HG03060 (cell line): ENCODE measurements around the gene CHST6.
"Not testable (repeated sequence)": the region's sequence is repeated elsewhere in the genome, so short reads cannot be mapped to it uniquely, and the experiment has no call there.

ENCODE experiments used
- ATAC-seq: cut with Tn5 transposase; IDR thresholded peaks from one replicate; pipeline ENCODE4 v1.9.1; 2021; ENCODE audit warnings: low read depth, moderate number of reproducible peaks; ENCODE audit not compliant: unreplicated experiment

Gene CHST6

DNA sequence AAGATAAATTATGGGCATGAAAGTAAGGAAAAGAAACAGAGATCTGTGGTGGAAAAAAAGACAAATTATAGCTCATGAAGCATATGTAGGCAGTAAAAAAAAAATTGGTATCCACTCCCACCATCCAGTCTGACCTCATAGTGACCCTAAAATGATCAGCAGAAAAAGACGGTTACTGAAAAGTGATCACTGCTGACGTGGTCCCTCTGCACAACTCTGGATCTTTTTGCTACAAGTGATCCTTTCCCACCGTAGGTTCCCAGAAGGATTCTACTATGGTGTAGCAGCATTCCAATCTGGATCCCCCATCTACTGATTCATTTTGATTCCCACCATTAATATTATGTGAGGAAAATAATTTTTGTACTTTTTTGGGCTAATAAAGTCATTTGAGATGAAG, 10.9 kb upstream of the CHST6 start:
- ATAC-seq: no peak

DNA sequence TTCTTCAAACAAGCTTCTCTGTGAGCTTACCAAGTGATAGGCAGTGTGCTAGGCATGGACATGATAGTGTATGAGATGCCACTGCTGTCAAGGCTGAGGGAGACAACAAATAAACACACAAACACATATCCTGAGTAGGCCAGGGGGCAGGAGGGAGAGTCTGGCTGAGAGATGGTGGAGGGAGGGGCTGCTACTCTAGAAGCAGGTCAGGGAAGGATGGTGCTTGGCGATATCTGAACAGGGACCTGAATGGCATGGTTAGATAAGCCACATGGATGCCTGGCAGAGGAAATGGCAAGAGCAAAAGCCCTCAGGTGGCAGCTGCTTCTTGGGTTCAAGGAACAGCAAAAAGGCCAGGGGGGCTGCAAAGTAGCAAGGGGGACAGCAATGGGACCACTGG, 8.6 kb upstream of the CHST6 start:
- ATAC-seq: no peak

DNA sequence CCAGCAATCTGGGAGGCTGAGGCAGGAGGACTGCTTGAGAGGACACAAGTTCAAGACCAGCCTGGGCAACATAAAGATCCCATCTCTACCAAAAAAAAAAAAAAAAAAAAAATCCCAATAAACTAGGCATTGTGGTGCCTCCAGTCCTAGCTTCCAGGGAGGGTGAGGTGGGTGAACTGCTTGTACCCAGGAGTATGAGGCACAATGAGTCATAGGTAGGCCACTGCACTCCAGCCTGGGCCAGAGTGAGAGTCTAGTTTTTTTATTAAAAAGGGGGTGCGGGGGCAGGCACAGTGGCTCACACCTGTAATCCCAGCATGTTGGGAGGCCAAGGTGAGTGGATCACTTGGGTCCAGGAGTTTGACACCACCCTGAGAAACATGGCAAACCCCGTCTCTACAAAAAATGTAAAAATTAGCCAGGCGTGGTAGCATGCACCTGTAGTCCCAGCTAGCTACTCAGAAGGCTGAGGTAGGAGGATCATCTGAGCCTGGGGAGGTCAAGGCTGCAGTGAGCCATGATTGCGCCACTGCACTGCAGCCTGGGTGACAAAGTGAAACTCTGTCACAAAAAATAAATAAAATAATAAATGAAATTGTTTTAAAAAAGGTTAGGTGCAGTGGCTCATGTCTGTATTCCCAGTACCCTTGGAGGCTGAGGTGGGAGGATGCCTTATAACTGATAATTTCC, 7.8 kb upstream of the CHST6 start:
- ATAC-seq: no peak

DNA sequence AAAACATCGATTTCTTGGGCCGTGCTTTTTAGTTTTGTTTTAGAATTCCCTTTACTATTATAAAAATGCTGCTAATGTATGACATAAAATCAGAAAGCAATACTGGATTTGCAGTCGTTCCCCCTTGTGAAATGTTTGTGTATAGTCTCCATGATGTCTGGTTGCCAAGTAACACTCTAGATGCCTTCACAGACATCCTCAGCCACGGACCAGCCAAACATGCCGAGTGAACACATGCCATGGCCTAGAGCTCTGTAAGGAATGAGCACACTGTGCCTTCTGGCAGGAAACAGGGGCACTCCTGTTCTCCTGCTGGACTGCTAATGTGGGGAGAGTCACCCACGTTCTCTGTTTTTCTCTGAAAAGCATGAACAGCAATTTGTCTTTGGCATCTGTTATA, 6.6 kb upstream of the CHST6 start:
- not testable (repeated sequence) for ATAC-seq

DNA sequence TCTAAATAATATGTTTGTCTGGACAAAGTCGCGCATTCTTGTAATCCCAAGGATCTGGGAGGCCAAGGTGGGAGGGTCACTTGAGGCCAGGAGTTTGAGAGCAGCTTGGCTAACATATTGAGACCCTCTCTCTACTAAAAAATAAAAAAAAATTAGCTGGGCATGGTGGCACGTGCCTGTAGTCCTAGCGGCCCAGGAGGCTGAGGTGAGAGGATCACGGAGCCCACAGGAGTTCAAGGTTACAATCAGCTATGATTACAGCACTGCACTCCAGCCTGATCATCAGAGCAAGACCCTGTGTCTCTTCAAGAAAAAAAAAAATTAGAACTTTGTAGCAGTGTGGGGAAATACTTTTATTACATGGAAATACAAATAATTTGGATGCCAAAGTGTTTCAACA, 6.1 kb upstream of the CHST6 start:
- ATAC-seq: no peak

DNA sequence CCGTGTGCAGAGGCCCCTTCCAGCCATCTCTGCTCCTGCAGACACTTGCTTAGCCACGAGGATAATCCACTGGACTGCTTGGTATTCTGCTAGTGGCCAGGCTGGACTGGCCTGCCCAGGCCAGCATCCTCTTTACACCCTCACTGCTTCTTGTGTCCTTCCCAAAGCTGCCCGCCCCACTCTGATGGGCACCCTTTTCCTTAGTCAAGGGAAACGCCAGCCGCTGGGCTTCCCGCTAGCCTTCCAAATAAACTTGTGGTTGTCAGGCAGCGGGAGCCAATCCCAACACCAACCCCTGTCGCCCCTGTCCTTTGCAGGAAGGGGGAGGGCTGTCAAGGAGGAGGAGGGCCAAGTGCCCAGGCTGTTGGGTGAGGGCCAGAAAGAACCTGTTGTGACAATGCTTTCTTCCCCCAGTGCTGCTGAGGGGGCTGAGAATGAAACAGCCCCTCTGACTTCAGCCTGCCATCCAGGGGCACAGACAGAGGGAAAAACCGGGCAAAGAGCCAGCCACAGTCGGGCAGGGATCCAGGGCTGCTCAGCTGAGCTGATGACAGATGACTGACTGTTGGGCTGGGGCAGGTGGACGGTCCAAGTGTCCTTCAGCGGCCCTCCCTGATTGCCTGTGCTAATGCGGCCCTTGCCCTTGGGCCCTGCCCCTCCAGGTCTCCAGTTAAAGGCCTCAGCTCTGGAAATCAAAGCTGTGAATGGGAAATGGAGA, 3.5 kb upstream of the CHST6 start:
- not testable (repeated sequence) for ATAC-seq

DNA sequence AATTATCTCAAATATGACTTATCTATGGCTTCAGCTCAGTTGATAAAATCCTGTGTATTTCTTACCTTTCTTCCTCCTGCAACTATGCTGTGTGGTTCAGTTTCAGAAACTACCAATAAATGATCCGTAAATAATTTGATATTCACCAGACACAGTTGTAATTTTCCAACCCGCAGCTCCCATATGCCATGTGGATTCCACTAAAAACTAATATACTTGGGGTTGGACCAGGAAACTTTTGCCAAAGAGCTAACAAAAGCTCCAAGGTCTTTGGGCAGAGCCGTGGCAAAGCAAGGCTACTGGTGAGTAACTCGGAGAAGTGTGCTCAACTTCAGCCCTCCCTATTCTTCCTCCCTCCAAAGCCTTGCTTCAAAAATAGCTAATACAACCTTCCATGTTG, 2.3 kb upstream of the CHST6 start:
- ATAC-seq: no peak

DNA sequence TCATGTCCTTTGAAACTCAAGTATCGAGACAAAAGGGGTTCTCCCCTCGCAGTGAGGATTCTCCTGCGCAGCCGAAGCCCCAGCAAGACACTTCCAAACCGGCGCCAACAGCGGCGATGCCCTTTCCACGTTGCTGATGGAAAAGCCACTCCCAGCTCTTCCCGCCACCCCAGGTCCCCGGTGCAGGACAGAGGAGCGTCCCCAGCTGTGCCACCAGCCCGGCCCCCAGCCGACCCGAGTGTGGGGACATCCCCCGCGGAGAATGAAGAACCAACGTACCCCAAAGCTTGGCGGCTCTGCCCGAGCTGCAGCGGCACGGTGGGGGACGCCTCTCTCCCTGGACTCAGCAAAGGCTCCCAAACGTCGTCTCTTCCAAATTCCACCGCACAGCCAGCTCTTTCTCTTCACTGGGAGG, 573 bp downstream of the CHST6 start:
- ATAC-seq: no peak

DNA sequence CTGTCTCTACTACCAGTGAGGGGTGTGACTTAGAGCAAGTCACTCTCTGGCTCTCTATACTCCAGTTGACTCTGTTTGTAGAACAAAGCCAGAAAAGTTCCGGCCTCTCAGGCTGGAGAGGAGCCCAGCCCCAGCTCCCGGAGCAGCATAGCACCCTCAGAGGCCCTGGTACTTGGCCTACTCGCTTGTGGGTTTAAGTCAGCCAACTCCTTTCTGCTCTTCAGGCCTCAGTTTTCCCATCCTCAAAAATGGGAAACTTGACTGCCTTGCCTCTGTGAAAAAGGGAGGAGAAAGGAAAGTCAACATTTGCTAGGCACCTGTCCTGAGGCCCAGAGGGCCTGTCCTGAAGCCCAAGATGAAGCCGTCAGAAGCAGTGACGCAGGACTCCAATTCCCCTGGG, 1.1 kb downstream of the CHST6 start:
- ATAC-seq: no peak

DNA sequence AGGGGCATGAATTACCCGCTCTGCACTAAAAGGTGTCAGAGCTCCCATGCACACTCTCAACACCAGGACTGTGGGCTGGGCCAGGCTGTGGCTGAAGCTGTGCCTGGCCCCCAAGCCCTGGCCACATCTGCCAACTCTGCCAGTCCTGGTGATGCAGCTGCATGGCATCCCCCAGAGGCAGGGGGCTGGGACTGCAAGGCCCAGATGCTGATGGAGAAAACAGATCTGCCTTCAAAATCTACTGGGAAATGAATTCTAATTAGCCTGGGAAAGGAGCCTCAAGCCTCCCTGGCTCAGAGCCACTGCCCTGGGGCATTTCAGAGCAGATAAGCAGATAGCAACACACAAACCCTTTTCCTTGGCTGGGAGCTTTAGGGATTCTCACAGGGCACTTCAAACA, 3.4 kb downstream of the CHST6 start:
- ATAC-seq: no peak

DNA sequence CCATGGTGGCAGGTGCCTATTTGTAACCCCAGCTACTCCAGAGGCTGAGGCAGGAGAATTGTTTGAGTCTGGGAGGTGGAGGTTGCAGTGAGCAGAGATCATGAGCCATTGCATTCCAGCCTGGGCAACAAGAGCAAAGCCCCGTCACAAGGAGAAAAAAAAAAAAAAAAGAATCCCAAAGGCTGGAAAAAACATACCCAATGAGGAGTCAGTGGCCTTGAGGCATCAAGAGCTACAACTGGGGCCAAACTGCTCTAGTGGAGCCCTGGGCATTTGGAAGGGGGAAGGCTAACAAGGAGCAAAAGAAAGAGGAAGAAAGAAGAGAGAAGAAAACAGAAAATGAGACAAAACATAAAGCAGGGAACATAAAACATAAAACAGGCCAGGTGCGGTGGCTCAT, 6.9 kb downstream of the CHST6 start:
- no peak for ATAC-seq

DNA sequence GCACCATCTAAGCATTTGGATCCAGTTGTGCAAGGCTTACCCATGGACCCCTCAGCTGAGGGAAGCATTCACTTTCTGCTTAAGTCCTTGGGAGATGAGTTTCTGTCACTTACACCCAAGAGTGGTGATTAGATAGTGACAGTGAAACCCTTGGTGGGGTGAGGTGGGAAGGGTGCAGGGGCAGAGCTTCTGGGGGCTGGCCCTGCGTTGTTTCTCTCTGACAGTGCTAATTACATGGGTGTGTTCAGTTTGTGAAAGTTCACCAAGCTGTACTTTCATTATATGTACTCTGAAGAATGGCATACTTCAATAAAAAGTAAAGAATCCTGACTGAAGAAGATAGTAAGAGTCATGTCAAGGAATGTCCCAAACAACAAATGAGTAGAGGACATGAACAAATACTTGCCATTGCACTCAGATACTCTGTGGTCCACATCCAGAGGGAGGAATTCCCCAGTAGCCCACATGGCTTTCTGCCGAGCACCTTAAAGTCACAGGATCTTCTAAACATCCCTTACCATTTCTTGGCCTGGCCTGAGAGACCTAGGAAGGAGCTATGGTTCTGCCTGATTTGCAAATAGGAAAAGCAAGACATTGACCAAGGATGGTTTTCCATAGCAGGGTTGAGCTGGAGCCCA, 8.4 kb downstream of the CHST6 start:
- ATAC-seq: no peak

DNA sequence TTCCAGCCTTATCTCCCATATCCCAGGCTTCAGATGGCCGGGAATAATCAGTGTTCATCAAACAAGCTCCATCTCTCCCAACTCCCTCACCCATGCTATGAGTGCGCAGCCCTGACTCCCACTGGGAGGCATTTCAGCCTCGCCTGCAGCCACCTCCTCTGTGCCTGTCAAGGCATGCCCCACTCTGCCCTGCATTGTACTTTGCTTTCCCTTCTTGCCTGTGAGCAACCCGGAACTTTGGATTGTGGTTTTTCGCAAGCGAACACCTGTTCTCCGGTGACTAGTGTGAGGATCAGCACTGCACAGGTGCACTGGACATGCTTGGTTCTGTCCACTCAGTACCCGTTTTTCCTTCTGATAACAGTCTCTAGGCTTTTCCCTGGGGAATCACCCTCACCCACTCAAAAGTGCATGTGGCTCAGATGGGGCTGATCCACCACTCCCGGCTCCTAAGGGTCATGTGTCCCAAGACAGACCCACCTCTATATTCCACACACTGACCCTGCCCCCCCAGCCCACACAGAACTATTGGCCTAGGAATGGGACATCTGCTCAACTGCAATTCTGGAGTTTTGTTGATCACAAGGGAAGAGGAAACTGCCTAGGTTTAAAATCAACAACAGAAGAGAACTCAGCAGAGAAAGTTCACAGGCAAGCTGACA, 9.1 kb downstream of the CHST6 start:
- no peak for ATAC-seq

DNA sequence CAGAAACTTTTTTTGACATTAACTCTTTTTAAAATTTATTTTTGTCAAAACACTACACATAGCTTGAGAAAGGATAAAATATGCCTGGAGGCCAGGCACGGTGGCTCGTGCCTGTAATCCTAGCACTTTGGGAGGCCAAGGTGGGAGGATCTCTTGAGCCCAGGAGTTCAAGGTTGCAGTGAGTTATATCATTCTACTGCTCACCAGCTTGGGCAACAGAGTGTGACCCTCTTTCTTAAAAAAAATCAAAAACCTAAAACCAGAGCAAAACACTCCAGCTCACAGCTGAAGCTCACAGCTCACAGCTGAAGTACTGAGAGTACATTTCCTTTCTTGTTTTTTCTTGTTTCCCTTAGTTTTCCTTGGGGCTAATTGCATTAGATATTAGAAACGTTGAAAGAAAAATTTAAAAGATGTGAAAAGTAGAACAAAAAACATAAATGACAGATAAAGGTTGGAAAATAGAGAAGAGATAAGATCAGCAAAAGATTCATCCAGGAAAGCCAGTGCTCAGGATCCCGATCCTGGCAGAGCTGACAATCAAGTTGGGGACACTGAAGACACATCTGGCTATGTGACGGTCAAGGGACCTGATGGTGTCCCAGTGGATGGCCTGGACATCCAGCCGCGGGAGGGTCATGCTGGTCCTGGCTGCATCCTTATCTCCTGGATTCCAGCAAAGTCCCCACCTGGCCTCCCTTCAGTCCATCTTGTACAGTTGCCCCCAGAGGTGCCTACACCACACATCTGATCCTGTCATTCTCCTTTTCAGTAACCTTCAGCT, 9.8 kb downstream of the CHST6 start:
- ATAC-seq: peak; percentile 48

DNA sequence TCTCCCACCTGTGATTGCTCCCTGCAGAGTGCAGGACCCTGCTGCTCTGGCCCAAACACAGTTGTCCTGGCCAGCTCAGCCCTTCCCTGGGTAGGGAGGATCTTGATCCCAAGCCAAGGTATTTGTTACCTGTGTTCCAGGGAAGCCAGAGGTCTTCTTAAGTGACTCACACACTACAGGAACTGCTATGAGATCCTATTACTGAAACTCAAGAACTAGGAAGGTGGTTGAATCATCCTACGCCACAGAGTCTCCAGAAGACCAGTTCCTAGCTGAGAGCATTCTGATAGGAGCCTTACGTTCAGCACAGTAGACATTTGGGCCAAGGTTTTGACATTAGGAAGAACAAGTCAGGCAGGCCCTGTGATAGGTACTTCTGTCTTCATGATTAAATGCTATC, 12.0 kb downstream of the CHST6 start:
- no peak for ATAC-seq

DNA sequence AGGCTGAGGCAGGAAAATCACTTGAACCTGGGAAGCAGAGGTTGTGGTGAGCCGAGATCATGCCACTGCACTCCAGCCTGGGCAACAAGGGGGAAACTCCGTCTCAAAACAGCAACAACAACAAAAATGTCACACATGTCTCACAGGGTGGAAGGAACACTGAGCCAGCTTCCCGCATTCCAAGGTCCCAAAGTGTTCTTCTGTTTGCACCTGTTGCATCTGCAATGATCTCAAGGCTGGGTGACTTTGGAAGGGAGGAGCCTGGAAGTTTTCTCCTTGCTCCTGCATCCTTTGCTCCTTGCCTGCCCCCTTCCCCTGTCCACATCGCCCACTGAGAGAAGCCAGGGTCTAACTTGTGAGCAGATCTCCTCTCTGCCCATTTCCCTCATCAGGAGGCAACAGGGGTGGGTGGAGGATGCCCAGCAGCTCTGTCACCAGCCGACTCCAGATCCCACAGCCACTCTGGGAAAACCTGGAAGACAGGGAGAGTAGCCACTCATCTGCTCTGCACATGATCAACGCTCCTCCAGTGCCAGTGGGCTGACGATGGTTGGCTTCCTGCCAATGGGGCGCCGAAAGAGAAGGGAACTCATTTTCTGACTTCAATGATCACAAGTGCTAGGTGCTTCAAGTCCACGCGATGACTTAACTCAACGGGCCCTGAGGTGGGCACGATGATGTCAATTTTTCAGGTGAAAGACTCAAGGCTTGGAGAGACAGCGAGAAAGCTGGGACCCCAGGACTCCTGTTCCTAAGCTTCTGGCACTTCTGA, 12.6 kb downstream of the CHST6 start:
- no peak for ATAC-seq

DNA sequence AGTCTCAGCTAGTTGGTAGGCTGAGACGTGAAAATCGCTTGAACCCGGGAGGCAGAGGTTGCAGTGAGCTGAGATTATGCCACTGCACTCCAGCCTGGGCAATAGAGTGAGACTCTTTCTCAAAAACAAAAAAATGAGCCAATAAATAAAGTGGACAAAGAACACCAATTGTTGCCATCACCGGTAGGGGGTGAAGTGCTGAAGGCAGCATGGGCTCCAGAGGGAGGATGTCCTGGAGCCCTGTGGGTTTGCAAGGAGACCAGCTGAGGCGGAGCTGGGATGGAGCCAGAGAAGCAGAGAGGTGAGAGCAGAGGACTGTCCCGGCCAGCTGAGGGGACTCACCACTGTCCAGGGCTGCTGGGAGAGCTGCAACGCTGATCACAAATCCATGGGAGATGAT, 13.8 kb downstream of the CHST6 start:
- ATAC-seq: no peak

DNA sequence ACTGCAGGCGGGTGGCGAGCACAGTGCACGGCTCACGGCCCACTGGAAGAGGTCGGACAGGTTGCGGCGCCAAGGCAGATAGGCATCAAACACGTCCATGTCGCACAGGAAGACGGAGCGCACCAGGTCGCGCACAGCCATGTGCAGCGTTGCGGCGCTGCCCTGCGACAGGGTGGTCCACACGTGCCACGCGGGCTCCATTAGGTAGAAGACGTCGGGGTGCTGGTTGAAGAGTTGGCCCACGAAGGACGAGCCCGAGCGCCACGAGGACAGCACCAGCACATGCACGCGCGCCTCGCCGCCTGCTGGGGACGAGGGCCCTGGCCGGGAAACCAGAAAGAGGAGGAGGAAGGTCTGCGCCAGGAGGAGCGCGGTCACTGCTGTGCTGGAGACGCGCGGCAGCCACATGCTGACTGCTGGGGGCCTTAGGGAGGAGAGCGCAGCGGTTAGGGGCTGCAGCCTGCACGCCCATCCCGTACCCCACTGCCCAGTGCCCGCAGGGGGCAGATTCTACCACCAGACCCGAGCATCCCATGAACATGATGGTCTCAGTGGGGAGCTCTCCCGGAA, 15.7 kb downstream of the CHST6 start:
- ATAC-seq: no peak

DNA sequence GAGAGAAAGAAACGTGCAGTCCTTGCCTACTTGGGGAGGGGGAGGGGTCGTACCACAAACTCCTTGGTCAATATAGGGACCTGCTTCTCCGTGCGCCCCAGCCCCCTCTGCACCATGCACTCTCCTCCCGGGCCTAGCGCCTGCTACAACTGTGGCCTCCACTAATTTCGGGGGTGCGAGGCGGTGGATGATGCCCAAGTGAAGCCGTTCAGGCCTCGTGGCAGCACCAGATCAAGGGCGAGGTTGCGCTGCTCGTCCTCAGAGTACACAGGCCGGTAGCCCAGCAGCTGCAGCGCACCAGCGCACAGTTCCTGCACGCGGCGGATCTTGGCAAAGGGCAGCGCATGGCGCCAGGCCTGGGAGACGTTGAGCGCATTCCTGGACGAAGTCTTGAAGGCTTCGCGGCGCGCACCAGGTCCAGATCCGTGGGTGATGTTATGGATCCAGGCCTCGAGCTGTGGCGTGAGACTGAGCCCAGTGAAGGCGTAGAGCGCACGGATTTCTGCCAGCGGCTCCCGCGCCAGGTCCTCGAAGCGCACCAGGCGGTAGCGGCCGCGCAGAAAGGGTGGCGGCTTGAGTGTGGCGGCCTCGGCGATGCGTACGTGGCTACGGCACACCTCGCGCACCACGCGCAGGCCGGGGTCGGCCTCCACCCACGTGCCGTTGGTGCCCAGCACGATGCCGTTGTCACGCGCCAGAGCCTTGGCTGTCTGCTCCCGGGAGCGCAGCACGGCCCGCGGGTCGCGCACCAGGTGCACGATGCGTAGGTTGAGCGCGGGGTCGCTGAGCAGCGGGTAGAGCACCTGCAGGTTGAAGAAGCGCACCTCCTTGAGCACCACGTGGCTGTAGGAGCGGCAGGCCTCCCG, 16.5 kb downstream of the CHST6 start:
- no peak for ATAC-seq
